GM19468 (cell line): ENCODE data around the gene CNNM3.
"Not testable (repeated sequence)": the region's sequence is repeated elsewhere in the genome, so short reads cannot be mapped to it uniquely, and the experiment has no call there.

ENCODE experiments used
- ATAC-seq: cut with Tn5 transposase; IDR thresholded peaks from one replicate; pipeline ENCODE4 v1.9.1; 2021; ENCODE audit warnings: mild to moderate bottlenecking, moderate library complexity, moderate number of reproducible peaks; ENCODE audit not compliant: unreplicated experiment; ENCODE audit errors: extremely low read depth

Gene CNNM3

GRCh38 chr2:96860065-96861029, 44.3 kb downstream of the CNNM3 start:
- ATAC-seq = no peak

DNA sequence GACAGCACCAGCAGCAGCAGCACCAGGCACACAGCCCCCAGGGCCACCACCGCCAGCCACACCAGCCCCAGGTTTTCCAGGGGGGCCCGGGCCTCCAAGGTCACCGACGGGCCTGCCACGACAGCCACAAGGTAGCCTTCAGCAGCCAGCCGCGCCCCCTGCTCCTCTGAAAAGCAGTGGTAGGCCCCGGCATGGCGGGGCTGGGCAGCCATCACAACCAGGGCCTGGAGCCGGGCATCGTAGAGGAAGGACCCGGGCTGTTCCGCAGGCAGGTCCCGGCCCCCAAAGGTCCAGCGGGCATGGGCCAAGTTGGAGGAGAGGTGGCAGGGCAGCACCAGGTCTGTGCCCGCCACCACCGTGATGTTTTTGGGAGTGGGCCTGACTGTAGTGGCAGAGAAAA, 45.0 kb downstream of the CNNM3 start:
- ATAC-seq = no peak

DNA sequence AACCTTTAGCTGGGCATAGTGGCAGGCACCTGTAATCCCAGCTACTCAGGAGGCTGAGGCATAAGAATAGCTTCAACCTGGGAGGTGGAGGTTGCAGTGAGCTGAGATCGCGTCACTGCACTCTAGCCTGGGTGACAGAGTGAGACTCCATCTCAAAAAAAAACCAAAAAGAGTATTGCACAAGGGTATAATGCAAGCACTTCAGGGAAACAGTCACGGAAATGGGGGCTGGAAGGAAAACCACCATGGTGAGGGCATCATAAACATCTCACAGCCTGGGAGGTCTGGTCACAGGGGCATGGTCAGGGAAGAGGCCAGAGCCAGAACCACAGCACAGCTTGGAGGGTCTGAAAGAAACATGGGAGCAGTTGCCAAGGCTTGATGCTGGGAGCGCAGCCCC, 47.0 kb downstream of the CNNM3 start:
- not testable (repeated sequence) for ATAC-seq

DNA sequence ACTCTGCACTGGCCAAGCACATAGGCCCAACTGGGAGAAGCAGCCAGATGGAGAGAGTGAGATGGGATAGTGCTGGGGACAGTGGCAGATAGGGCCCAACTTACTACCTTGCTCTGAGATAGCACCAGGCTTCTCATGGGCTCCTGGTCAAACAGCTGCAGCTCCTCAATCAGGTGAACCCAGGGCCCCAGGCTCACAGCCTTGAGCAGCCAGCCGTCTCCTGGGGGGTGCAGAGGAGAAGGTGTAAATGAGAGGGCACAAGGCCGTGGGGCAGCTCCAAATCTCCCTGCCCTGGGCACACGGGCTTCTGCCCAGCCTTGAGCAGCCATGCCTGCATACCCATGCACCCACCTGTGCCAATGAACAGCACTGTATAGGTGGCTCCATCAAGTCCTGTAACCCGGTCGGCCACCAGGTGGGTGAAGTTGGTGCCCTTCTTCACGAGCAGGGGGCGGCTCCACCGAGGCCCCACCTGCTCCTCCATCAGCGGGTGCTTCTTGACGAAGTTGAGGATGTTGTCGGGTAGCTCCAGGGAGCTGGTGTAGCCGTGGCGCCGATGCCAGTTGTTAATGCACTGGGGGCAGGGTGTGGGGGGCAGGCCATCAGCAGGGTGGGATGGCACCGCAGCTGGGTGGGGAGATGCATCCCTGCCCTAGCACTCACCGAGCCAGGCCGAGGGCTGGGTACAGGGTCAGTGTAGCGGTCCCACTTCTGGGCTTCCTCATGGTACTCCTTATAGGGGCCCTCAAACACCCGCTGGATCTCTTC, 47.7 kb downstream of the CNNM3 start:
- ATAC-seq = no peak

DNA sequence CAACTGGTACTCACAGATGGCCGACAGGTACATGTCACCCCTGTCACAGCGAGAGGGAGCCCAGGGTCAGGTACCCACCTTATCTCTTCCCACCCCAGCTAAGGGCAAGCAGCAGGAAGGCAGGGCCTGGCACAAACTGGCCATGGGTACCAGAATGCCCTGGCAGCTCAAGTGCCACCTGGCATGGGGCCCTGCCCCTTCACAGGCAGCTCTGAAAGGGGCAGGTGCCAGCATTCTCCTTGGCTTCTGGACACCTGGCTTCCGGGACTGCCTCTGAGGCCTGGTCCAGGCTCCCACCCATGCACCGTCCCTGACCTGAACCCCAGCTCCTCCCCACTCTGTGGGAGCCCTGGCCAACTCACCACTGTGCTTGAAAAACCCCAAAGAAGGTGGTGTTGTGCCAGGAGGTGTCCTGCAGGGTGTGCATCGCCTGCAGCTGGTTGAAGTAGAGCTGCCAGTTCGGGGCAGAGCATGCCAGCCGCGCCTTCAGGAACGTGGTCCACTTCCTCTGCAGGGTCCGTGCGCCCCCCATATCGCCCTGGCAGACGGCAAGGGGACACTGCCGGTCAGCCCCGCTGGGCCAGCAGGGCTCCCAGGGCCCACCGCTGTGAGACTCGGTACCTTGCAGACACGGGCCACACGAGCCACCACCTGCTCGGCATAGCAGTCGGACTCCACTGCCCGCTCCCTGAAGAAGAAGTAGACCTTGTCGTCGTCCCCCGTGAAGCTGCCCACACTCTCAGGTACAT, 48.4 kb downstream of the CNNM3 start:
- no peak for ATAC-seq

DNA sequence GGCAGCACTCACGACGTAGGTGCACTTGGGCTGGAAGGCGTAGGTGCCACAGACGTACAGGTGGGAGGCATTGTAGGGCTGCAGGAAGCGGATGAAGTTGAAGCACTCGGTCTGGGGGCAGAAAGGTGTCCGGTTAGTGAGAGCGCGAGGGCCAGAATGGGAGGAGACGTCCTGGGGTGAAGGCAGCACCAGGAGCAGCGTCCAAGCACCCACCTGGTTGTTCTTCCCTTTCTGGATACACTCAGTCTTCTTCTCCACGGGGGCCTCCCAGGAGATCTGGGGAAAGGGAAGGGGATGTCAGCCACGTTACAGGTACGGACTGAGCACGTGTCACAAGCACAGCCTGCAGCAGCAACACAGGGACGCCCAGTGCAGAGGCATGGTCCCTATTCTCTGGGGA, 49.6 kb downstream of the CNNM3 start:
- ATAC-seq = no peak

- no peak for ATAC-seq
Observed at GRCh38 chr2:96866149-96866548, 50.1 kb downstream of the CNNM3 start.

GRCh38 chr2:96866586-96866985, 50.5 kb downstream of the CNNM3 start:
- ATAC-seq = no peak

DNA sequence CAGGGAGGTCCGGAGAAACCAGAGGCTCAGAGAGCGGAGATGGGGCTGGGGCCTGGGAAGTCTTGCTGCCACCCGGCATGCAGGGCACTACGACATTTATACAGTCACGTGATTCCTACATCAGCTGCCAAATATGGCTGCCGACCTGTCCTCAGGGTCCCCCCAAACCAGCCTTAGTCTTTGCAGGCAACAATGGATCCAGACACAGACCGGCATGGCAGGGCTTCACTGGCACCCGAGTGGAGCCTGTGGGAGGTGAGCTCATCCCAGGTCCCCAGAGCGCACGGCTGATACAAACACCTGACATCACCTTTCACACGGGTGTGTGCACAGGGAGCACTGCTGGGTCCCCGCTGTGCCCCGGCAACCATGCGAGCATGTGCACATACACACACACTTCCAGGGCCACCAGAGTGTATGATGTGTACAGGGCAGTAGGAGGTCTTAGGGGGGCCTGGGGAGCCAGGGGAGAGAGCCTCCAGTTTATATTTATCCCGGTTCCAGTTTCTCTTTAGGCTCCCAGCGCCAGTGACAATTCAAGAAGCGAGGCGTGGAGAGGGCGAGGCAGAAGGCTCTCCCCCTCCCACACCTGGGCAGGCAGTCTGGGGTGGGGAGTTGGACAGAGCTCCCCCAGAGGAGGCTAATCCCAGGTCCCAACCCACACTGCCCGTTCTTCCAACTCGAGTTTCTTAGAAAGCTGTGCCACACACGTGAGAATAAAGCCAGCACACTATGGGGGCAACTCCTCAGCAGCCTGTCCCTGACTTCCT, 51.1 kb downstream of the CNNM3 start:
- no peak for ATAC-seq

DNA sequence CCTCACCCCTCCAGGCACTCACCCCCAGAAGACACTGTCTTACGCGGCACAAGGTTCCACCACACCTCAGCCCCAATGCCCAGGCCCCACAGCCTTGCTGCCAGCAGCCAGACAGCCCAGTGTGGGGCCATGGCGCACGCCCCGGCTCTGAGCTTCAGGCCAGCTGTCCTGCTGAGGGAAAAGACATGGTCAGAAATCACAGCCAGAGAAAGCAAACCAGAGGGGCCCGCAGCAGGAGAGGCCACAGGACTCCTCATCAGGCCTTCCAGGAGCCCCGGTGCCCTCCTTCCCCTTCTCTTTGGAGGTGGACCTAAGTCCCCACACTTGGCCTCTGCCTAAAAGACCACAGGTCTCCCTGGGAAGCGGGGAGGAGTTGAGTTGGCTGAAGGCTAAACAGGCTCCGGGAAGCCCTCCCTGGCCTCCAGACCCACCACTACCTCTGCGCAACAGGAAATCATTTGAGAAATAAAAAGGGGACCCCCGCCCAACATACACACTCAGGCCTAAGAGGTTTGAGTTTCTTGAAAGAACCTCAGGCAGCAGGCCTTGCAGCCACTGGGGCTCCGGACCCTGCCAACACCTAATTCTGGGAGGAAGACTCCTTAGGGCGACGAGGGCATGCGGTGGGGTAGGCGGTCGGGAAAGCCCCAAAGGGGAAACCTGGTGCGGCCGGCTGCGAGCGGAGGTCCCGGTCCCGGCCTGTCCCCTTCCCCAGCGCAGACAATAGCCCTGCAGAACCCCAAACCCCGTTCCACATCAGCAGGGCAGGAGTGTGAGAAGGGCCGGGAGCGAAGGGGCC, 51.9 kb downstream of the CNNM3 start:
- ATAC-seq = no peak

DNA sequence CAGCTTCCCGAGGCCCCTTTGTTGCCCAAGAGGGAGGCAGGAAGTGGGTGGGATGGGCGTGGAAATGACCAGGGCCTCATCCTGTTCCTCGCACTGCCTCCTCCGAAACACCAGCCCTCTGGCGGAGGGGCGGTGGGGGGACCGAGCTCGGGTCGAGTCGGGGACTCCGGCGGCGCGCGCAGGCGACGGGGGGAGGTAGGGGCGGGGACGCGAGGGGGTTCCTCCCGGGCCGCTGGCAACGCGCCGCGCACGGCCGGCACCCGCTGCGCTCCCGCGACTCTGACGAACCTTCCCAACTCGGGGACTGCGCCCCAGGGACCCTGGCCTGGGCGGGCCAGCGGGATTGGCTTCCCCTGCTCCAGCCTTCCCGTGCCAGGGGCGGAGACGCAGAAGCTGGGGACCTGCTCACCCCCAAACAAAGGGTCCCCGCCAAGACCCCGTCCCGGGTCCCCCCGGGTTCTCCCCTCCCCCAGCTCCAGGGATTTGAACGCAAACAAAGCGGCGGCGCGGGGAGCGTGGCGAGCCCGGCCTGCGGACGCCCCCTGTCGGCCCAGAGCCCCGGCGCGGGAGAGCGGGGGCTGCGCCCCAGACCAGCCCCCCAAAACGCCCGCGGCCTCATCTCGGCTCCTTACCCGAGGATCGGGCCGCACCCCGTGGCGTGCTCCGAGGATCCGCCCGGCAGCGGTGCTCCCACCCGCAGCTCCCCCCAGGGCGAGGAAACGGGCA, 52.6 kb downstream of the CNNM3 start:
- ATAC-seq = no peak

DNA sequence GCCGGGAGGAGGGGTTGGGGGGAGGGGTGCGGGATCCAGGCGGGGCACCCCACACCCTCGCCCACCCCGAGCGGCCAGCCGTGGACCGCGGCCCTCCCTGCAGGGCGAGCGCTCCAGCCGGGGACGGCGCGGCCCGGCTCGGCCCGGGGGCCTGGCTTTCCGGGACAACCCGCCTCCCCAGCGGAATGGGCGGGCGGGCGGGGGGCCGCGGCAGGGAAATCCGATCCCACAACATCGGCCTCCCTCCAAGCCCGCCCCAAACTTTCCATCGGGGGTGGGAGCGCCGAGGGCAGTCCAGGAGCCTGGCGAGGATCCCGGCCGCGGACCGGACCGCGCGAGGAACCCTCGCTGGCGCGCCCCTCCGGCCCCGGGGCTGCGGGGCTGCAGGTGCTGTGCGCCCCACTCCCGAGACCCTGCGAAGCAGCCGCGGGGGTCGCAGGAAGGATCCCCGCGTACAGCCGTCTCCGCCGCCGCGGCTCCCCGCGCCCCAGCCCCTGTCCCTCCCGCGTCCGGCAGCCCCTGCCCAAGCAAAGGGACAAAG, 53.3 kb downstream of the CNNM3 start:
- no peak for ATAC-seq

DNA sequence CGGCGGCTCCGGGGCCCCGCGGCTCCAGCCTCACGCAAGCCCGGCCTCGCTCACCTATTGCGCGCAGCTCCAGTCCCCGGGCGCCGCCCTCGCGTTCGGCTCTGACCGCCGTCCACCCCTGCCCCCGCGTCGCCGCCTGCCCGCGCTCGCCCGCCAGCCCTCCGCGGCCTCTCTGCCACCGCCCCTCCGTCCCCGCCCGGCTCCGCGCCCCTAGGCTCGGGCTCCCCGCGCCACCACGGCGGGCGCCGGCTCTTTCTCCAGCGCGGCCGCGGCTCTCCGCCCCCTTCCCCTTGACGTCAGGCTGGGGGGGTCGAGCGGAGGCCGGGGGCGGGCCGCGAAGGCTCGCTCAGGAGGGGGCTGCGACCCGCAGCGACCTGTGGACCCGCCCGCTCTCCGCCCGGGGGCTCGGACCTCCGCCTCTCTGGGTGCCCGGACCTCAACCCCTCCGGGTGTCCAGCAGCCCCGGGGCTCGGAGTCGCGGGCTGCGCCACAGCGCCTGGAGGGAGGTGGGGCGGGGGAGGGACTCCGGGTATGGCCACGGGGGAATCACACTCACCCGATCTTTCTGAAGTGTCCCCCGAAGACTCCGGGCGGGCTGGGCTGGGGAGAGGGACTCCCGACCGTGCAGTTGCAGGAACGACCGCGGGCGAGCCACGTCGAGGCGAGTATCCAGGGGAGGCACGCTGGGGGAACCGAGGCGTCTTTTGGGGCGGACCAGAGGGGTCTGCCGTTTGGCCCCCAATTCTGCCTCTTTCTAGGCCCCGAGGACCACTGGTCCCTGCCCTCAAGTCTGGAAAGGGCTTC, 54.0 kb downstream of the CNNM3 start, which contains the start of gene SEMA4C:
SEMA4C (minus strand) TSS at position 259 of the 804 bp plus-strand sequence. CDS start 2,194 bp downstream, outside the sequence.
- no peak for ATAC-seq

DNA sequence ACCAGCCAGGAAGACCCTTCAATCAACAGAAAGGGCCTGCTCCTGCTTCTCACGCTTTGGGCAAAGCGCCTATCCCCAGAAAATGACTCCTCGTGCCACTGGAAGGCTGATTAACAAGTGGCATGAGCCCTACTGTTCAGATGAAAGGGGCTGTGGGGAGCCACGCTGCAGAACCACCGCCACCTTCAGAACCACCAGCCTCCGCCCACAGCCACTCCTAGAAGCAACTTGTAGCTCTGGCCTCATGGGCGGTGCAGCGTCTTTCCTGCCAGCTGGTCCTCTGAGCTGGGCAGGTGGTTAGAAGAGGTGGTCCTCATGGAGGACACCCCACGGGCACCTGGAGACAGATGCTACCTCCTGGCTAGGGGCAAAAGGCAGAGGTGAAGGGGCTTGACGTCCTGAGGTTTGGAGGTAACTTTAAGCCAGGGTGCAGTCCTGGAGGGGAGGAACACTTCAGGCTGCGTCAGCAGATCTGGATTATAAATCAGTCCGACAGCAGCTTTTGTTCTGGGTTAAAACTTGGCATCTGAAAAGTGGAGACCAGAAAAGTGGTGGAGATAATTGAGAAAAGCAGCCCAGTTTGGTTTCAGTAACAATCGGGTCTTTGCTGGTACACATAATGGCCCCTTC, 54.7 kb downstream of the CNNM3 start:
- ATAC-seq = no peak

DNA sequence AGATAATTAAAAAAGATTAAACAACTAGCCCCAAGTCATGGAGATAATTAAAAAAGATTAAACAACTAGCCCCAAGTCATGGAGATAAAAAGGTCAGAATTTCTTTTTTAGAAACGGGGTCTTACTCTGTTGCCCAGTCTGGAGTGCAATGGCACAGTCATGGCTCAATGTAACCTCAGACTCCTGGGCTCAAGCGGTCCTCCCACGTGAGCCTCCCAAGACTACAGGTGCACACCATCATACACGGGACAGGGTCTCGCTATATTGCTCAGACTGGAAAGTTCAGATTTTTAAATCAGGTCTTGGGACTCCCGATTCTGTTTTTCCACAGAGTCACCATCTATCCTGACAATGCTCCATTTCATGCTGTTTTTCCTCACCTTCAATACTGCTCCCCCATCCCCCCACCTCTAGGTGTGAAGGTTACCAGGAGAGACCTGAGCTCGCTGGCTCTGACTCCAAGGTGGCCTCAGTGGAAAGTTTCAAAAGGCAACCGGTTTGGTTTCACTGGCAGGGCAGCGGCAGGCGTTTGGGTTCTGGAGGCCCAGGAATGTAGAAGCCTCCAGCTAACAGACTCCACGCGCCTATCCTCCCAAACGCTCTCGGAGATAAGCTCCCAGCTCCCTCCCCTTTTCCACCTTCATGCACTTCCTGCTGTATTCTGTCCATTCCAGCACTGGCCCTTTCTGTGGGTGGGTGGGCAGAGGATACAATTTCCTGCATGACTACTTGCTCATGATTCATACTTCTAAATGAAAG, 56.7 kb downstream of the CNNM3 start:
- no peak for ATAC-seq

GRCh38 chr2:96873651-96874096, 57.6 kb downstream of the CNNM3 start:
- ATAC-seq = no peak
